Hematopoietic multipotent progenitor cell treated with erythropoietin and hydrocortisone succinate and interleukin-3 and kit ligand, for 8 days (in vitro differentiated cells): Measurements from ENCODE around the gene BMP6.

Experiments used
- DNase-seq: peaks from one replicate; pipeline ENCODE4 v3.0.0-alpha.2; 2015

BMP6 gene

DNA sequence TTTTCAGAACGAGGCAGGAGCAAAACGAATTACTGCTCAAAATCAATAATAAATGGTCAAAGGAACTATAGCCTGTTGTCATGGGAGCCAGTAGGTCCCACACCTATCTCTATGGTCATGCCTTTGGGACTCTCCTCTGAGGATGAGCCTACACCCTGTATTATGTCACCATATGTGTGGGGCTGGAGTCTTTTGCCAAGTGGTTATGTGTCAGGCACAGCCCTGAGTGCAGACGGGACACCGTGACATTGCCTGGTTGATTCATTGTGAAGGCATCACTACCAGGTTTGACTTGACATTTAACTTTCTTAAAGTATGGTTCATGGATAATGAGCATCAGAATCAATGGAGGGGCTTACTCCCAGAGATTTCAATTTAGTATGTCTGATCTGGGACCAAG lies 23.6 kb downstream of the BMP6 start:
- DNase-seq: no peak

DNA sequence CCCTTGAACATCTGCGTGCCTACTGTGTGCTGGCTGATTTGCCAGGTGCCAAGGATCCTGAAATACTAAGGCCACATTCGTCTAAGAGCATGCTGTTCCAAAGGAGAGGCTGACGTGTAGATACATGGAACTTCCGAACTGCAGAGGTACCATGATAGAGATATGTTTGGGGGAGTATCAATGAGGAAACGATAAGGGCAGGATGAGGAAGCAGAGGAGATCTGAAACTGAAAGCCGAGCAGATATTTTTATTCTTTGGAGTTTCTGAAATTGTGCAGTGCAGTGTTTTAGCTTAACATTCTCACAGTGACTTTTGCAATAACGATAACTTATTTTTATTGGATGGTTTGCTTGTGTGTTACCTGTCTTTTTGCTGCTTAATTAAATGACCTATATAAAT lies 24.3 kb downstream of the BMP6 start:
- no peak for DNase-seq

DNA sequence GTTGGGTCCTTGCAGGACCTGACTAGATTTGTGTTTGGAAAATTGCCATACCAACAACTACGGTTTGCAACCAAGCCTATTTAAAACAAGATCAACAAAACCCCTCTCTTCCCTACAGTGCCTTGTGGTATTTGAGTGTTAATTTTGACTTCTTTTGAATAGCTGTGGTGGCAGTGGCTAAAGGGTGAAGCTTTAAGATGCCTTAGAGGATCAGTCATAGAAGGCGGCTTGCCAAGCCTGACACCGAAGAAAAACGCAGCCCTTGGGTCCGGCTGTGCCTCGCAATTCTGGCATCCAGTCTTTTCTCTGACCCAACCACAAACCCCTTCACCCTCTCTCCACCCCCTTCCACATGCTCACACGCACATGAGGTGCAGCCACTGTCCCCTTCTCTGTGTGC lies 32.6 kb downstream of the BMP6 start:
- no peak for DNase-seq

DNA sequence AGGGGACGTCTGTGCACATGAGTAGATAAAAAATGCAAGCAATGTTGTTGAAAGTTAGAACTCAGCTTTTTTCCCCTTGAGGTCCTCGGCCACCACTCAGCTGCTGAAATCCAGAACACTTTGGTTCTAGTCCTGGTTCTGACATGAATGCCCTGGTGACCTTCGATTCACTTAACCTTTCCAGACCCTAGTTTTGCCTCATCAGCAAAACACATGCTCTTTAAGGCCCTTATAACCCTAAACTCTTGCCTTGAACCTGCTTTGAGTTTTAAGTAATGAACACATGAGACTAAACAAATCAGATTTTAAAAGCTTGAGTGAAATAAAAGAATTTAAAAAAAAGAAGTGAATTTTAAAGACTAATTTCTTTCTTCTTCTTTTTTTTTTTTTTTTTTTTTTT lies 33.4 kb downstream of the BMP6 start:
- no peak for DNase-seq

DNA sequence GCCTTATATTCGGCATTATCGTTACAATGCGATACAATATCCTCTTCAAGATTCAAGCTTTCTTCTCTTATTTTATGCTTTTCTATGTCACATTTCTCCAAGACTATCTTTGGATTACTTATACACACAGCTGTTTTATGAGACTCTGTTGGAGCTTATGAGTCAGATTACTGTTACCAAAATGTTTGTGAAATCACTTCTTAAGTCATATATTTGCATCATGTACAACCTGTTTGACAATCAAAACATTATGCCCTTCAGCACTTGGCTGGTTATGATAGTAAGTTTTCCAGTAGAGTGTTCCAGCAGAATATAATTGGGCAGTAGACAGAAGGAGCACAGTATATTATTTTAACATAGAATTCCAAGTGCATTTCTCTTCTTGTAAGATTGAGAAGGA lies 35.2 kb downstream of the BMP6 start:
- no peak for DNase-seq

DNA sequence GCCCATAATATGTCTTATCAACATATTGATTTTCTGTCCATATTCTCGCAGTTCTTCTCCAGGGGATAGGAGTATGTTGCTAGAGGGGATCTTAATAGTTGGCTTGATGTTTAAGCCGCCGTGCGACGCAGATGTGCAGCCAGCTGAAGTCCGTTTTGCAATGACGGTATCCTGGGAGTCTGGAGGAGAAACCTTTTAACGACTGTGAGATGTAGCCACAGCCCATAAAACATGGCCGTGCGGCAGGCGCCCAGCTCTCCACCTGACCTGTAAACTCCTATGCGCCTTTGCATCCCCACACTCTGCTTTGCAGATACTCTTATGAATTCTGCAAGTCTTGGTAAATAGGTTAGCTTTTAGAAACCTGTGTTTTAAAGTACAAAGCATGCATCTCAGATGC lies 36.9 kb downstream of the BMP6 start:
- no peak for DNase-seq

DNA sequence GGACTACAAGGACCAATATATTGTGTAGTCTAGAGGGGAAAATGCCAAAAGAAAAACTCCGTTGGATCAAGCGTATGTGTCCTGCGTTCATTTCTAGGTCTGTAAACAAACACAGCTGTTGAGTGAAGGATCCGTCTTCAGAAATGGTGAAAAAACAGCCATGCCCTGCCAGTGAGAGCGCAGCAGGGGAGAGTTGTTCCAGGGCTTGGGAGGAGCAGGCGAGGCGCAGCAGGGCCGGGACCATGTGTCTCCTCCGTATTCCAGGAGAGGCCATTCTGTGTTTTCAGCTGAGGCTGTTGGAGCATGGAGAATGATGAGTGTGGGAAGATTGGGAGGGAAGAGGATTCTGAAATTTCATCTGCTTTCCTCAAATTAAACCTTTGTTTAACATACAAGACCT lies 38.0 kb downstream of the BMP6 start:
- no peak for DNase-seq

DNA sequence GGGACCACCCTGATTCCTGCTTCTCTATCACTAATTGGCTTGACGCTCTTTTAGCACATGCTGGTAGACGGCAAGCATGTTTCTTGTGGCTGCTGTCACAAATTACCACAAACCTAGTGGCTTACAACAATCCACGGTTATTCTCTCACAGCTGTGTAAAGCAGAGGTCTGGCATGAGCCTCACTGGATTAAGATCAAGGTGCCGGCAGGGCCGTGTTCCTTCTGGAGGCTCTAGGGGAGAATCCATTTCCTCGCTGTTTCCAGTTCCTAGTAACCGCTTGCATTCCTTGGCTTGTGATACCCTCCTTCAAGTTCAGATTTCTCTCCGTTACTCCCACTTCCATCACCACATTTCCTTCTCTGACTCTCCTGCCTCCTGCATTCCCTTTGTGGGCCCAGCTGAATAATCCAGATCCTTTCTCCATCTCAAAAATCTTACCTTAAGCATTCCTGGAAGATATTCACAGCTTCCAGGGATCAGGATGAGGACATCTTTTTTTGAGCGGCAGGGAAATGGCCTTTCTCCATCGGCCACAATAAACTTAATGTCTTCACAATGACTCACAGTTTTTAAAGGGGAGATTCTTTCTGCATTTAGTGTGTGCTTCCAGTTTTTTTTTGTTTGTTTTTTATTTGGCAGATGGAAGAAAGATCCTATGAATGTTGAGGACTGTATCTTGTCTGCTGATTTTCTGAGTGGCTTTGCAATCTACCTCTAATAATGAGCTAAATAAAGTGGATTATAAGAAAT lies 39.9 kb downstream of the BMP6 start:
- DNase-seq: no peak

DNA sequence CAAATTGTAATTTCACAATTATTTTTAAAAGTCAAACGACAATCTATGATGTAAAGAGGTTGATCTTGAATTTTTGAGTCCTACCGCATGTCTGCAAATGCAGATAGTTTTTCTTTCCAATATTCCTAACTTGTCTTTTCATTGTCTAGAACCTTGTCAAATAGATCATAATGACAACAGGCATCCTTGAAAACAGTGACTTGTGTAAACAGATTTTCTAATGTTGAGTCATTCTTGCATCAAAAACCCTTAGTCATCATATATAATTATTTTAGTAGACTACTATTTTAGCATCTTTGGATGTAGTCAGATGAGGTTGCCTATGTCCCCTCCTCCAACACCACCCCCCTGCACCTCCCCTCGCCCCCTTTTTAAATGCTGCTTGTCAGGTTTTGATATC lies 43.8 kb downstream of the BMP6 start:
- DNase-seq: no peak

DNA sequence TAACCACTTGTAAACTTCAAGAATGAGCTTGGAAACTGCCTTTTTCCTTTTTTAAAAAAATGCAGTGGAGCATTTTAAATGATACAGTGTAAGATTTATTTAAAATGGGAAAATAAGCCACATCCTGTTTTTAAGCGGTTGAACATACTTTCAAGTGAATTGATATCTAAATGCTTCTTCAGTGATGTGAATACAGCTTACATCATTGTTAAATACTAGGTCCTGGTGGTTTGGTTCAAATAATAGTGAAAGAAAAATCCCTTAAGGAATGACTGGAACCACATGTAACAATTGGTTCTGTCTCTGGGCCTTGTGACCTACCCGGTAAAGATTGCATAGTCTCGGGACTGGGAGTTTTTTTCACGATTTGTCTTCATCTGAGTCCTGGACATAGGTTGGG lies 44.2 kb downstream of the BMP6 start:
- DNase-seq: no peak

DNA sequence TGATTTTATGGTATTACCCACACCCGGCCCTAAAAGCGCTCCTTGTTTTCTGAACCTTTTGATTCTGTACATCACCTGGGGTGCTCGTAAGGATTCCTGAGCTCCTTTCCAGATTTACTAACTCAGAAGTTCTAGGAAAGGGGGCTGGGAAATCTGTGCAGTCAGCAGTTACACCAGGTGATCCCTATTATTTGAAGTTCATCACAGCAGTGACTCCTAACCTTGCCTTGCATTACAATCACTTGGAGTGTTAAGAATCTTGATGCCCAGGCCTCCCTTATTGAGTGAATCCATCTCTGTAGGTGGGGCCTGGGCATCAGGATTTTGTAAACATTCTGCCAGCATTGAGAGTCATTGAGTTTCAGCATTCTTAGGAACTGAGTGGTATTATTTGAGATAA lies 44.7 kb downstream of the BMP6 start:
- DNase-seq: no peak

DNA sequence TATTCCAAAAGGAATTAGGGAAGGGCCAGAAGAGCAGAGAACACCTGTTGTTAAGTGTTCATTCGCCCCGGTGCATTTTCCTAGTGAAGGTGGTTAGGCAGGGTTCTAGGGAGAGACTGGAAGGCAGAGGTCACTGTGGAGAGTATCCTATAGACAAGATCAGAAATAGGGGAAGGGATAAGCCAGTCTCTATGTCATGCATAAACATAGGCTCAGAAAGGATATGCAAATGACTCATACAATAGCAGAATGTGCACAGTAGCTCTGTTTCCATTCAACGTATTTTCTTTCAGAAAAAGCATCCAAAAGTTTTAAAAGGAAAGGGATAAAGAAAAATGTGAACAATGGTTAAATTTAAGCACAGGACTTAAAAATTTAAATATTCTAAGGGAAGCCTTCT lies 47.4 kb downstream of the BMP6 start:
- no peak for DNase-seq

DNA sequence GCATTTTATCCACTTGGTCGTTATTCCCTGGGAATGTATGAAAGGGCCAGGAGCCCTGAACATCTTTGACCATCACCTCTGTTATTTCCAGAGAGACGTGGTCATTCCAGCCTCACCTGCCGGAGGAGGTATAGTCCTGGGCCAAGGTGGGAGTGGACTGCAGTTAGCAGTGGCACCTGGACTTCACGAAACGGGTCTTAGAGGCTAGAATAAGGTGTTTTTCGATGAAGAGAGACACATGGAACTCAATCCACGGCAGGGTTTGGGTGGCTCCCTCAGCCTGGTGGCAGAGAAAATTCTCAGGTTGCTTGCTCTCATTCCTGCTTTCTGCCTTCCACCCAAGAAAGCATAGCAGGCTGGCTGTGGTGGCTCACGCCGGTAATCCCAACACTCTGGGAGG lies 48.0 kb downstream of the BMP6 start:
- DNase-seq: no peak

DNA sequence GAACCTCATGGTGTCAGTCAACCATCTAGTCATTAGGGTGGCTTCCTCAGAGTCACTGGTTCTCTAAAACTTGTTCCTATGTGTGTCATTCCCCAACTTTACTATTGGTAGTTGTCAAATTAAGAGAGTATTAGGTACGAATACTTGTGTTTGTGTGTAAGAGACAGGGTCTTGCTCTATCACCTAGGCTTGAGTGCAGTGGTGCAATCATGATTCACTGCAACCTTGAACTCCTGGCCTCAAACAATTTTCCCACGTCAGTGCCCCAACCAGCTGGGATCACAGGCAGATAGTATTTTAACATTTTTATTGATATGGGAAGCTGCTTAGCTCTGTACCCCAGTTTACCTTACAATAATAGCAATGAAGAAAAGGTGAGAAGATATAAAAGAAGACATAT lies 50.6 kb downstream of the BMP6 start:
- no peak for DNase-seq

DNA sequence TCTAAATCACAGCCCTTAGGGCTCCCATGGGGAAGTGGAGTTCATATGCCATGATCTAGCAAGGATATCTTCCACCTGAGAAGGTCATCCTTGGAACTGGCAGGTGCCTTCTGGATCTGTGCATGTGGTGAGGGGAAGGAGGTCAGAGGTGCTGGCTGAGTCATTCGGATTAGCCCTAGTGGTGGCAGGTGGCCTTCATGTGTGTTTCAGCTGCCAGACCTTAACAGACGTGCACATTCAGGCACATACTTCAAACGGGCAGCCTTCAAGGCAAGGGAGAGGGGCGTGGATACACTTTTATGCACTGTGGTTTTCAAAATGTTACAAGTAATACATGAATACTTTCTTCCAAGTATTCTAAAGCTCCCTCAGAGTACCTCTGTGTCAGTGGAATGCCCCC lies 51.2 kb downstream of the BMP6 start:
- no peak for DNase-seq

DNA sequence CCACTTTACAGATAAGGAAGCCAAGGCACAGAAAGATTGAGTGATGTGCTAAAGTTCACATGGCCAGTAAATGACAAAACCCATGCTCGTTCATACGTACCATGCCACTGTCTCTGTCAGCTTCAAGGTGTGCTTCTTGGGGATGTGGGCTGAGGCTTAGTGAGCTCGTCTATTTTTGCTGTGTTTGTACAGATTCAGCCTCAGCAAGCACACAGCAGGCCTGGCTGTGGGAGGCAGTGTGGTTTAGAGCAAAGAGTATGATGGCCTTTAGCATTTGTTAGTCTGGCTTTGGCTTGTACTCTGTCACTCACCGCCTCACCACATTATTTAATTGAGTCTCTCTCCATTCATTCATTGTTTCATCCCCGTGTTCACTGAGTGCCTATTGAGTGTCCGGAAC lies 55.3 kb downstream of the BMP6 start:
- no peak for DNase-seq

DNA sequence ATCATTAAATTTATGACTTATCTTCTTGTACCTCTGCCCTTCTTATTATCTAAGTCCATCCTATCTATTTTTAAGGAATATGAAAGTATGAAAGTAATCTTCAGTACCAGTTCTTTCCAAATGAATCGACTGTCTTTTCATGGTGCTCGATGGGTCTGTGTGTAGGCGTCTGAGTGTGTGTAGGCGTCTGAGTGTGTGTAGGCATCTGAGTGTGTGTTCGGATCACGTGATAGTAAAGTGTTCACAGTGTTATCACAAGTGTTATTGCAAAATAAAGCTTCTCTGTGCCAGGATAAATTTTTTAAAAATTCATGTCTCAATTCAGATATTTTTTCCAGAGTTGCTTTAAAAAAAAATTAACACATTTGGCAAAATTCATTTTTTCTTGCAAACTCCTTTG lies 58.3 kb downstream of the BMP6 start:
- DNase-seq: no peak

DNA sequence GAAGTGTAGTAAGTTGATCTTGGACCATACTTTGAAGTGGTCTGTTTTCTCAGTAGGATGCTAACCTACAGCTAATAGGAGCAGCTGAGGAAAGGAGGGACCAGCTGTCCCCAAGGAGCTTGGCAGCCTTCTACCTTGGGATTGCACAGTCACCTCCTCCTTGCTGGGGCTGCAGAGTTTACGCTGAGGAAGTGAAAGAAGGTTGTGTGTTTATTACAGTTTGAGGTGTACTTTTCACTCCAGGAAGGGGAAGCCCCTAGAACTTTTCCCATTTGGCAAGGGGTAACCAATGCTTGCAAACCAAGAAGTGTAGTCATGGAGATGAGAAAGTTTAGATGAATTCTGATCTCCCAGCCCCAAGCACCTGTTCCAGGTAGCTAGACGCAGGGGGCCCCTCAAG lies 58.8 kb downstream of the BMP6 start:
- DNase-seq: no peak

DNA sequence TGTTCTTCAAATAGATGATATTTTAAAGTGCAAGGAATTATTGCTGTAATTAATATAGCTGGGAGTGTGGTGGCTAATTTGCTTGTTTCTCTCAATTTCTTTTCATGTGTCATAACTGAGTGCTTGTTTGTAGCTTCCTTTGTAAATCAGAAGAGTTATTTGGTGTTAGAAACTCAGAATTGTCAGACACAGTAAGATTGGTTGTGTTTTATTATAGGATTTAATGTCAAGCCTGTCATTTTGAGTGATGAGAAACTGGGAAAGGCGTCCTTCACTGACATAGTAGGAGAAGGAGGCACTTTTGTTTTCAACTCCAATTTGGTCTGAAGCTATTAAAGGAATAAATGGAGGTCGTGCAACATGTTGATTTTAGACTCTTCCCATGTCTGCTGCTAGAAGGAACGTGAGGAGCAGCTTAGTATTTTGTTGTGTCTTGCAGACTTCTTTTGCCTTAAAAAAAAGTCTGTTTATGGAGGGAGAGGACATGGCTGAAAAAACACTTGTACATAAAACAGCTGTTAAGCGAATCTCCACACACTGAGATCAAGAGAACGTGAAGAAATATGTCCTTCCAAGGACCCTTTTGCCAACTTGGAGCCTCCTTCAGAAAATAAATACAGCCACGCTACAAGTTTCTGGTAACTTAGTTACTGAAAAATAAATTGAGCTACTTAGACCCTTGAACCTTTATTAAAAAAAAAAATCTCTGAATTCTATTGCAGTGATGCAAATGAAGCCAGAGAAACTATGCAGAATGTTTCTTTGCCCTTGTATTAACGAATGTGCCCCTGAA lies 59.5 kb downstream of the BMP6 start:
- DNase-seq: no peak

DNA sequence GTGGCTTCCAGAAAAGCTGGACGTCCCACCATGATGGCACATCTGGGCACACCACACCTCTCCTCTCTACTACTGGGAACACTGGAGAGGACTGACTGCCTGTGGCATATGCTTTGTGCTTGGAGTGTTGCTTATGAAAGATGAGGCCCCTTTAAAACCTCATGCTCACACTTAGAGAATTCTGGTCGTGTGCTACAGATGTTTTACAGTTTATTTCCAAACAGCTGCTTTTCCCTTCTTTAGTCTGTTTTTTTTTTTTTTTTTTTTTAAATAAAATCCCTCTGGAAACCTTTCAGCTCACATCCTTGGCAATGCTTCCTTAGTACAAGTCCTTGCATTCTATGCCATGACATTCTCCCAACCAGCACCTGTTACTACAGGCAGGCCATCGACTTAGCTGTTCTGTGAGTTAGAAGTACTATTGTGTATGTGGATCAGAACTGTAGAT lies 60.3 kb downstream of the BMP6 start:
- DNase-seq: no peak

DNA sequence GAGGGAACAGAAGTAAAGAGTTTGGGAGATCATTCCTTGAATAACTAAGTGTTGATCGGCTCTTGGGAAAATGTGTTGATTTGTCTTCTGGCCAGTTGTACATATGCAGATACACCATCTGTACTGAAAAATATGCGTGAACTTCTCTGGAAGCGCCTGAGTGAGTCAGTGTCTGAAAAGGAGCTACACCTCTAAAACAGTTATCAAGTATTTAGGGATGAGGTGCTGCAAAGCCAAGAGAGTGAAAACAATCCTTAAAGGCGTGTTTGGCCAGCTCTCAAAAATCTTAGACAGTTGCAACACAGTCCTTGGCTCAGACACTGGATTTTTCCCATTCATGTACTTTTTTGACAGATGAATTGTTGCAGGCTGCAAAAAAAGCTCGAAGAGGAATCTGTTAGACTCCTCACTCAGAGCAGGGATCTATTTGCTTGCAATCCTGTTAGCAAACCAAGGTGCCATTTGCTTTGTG lies 61.3 kb downstream of the BMP6 start:
- DNase-seq: no peak

DNA sequence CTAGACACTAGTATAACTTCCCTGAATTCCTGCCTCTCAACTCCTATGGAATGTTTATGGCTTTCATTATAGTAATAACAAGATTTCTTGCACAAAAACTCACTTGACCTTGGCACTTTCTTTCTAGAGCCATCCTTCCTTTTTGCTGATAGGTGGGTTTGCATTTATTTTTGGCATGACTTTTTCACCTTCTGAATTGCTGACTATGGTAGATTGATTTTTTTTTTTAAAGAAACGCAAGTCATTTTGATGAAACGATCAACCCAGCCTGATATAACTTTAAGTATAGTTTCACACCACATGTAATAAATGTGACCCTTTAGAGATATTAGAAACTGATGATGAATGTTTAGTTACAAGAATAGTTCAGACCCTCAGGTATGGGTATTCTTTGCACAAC lies 61.8 kb downstream of the BMP6 start:
- no peak for DNase-seq

DNA sequence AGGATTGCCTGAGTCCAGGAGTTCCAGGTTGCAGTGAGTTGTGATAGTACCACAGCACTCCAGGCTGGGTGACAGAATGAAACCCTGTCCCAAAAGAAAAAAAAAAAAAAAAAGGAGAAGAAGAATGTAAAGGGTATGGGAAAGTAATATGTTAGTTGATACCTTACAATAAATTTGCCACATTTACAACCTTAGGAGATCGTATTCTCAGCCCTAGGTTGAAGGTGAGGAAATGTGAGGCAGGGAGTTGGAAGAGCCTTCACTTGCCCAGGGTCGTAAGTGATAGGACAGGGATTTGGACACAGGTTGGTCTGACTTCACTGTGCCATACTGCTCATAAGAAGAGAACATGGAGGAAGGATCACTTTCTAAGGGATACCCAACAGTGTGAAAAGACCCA lies 68.6 kb downstream of the BMP6 start:
- no peak for DNase-seq

DNA sequence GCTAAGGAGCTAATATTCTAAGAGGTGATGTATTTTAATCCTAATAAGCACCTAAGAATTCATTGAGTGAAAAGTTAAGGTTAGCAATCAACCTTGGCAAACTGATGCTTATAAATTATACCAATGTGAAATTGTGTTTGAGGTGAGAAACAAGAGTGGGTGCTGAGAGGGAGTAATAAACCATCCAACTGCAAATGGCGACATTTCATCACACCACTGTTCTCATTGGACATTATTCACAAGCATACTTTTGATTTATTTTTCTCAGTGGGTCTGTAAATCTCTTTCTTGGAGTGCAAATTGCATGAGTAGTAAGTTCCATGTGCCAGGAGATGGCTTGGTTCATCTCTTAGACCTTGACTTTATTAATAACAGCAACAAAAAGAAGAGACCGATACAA lies 71.5 kb downstream of the BMP6 start:
- no peak for DNase-seq

DNA sequence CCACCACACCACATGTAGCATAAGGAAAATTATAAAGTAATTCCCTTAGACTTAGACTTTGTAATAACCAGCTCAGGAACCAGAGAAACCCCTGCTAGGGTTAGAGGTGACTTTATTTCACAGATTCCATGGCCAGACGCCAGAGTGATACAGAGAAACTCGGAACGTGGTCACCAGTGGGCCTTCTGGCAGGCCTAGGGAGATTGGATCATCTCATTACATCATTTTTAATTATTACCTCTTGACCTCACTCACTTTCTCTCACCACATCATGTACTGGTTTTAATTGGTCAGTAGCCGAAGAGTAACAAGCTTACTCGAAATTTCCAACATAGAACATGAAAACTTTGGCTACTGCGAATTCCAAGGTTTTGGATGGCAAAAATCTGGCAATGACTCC lies 72.9 kb downstream of the BMP6 start:
- DNase-seq: no peak
